ENCODE results near the gene P3H2.
"Not testable (repeated sequence)": the region's sequence is repeated elsewhere in the genome, so short reads cannot be mapped to it uniquely, and the experiment has no call there.

The P3H2 gene

DNA sequence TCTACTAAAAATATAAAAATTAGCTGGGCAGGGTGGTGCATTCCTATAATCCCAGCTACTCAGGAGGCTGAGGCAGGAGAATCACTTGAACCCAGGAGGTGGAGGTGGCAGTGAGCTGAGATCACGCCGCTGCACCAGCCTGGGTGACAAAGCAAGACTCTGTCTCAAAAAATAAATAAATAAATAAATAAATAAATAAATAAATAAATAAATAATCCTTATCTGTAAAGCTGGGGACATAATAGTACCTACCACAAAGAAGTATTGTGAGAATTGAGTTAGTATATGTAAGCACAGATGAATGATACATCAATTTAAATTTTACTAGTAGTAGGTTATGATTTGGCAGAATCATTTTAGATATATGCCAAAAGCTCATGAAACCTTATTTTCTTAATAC lies 41.5 kb downstream of the P3H2 start:
- not testable (repeated sequence) for DNase-seq

DNA sequence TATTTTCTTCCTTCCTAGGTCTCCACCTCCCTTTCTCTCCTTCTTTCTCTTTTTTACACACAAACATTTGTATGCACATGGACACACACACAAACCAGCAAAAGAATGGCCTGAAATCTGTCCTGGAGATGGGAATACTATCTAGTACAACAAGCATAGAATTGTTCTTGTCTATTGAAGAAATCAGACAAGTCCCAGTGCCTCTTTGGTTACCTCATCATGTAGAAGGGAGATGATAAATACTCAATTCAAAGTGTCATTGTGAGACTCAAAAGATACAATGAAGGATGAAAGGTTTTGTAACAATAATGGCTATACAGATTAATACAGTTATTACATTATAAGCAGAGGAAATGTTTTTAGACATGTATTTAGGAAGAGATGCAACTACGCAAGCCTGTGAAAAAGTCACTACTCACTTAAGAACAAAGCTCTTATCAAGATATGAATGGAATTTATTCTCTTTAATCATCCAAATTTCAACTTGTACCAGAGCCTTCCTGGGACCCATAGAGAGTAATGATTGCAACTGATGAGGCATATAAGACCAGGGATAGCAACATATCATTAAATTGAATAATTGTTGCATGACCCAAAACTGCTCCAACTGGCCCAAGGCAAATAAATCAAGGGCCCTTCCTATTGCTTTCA lies 43.2 kb downstream of the P3H2 start:
- no peak for DNase-seq

DNA sequence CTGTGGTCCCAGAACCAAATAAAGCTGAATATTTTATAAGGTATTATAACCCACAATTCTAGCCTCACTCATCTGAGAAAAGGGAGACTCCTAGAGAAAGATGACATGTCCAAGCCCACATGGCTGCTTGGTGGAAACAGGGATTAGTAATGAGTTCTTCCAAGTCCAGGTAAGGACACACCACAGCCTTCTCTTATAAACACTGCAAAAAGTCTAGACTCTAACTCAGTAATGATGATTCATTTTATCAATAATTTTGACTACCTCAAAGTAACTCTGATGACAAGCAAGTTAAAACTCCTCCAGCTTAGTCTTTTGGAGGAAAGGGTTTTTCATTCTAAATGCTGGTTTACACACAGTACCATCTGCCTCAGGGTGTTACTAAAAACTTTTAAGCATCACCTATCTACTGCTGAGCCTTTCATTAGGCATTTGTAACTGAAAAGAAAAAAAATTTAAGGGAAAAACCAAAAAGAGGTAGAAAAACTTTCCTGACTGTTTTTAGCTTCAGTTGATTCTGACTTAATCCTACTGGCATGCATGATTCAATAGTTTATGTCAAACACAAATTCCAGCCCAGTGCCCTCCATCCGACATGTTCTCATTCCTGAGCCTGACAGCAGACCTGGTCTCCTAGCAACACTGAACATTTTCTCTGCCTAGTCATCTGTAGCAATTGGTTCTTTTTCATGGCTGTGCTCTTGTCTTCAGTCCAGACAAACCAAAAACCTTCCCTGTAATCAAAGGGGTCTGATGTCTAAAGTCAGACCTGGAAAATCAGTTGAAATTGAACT lies 43.9 kb downstream of the P3H2 start:
- DNase-seq = no peak

DNA sequence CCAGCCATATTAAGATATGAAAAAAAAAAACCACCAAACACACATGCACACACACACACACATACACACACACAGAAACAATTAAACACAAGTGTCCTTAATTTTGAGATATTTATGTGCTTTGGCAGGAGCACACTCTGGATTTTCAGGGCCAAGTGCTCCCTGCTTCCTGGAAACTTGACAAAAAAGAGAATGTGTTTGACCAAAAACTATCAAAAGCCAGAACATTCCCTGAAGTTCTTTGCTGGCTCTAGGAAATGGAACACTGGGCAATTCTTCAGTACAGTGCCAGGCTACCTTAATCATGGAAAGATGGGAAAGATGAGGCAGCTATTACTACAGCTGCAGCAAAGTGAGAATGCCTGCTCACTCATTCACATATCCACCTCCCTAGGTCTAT lies 44.6 kb downstream of the P3H2 start:
- no peak for DNase-seq

DNA sequence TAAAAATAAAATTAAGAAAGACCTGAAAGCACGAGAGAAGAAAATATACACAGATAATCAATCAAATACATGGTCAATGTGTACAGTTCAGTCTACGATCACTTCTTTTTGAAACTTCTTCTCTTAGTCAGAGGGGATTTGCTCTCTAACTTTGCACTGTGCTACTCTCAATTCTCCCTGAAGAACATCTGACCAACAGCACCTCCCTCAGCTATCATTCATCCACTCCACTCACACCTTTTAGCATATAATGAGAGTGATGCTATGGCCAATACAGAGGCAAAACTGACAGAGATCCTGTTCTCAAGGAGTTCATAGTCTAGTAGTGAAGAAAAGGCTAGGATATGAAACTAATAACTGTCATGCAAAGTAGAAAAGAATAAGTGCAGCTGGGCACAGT lies 45.9 kb downstream of the P3H2 start:
- DNase-seq = no peak

- no peak for DNase-seq
Observed at GRCh38 chr3:190073264-190074008, 47.3 kb downstream of the P3H2 start.

GRCh38 chr3:190072856-190073255 lies 47.8 kb downstream of the P3H2 start:
- DNase-seq = no peak

- DNase-seq = not testable (repeated sequence)
Observed at GRCh38 chr3:190071921-190072320, 48.8 kb downstream of the P3H2 start.

DNA sequence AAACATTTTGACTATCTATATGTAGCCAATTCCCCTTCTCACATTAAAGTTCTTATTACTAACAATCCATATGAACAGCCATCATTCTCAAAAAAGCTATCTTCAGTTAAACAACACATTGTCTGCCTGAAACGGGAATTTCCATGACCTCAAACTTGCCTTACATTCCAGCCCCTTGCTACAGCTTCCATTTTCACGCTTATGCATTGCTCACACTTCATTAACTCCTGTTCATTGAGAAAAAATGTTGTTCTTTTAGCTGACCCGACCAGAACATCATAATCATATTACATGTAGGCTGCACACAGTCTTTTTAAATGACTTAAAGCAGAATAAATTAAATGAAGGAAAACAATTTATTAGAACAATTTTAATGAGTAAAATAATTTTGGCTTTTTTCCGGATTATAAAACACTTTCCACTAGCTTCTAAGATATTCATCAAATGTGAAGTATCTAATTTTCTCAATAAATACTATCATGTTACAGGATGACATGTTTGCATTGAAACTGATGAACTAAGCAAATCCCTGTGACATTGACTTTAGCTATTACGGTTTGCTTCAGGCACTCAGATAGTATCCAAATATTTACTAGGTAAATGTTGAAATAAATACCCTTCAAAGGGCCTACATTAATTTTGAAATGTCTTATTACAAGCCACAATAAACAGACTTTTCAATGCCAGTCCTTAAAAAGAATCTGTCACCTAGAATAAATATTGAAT lies 49.9 kb downstream of the P3H2 start:
- no peak for DNase-seq

DNA sequence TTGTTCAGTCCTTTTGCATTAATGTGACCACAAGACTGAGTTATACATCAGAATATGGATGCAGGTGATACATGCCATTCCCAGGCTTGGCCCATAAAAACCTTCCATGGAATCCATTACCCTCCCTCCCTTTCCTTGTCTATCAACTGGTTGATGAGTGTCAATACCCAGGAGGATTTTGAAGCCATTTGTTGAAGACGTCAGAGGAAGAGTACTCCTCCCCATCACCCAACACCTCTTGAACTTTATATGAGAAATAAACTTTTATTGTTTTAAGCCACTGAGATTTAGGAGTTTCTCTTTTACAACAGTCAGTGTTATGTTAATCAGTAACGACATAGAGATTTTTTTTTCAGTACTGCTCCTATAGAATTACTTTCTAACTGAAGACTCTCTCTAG lies 55.5 kb downstream of the P3H2 start:
- no peak for DNase-seq

DNA sequence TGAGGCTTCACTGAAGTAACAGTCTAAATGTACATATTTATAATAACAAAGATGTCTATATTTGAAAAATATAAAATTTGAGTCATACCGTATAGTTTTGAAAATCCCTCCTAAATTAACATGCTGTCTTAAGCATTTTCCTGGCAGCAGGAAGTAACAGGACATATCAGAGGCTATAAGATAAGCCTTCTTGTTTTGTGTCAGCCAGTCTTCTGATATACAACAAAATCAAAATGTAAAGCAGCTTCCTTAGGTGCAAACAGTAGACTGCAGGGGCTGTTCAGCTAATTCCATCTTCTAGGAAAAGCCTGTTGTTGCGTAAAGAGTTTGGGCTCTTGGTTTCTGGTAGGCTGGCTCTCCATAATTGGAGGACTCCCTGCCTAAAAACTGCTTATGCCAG lies 56.0 kb downstream of the P3H2 start:
- no peak for DNase-seq

- no peak for DNase-seq
Observed at GRCh38 chr3:190064112-190064511, 56.6 kb downstream of the P3H2 start.

GRCh38 chr3:190063490-190063889 lies 57.2 kb downstream of the P3H2 start:
- DNase-seq = no peak

DNA sequence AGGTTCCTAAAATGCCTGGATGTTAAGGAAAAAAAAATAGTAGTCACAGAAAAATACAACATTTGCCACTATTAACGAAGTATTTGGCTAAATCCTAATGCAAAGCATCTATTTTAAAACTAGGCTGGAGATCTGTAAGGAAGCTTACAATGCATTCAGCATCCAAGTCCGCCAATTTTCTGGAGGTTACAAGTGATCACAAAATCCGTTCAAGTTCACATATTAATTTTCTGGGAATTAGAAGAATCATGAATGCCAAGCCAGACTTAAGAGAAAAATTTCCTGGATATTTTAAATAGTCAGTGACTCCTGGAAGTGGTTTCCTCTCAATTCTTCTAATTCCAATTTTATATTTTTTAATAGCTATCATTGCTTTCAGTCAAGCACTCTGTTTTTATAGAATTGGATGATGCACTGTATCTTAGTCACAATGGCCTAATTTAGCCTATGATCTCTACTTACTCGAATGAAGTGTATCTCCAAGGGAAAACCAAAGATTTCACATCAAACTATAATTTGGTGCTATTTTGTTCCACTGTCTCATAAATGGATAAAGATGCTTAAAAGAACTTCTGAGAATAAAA lies 60.4 kb downstream of the P3H2 start:
- no peak for DNase-seq

DNA sequence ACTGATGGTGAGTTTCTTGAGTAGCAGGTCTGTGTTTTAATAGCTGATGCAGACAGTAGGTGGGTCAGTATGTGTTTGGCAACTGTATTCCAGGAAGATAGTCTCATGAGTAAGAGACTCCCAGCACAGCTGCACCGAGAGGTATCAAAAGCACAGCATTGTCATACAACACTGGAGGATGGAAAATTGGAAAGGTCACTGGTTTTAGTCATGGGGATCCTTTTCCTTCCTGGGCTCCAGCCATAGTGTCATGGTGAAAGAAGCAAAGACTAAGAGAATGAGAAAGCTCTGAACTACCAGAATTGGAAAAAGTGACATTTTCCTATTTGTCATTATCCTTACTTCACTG lies 61.5 kb downstream of the P3H2 start:
- no peak for DNase-seq

GRCh38 chr3:190058521-190059241 lies 62.0 kb downstream of the P3H2 start:
- DNase-seq = no peak

- DNase-seq = no peak
Observed at GRCh38 chr3:190056742-190057141, 64.0 kb downstream of the P3H2 start.

DNA sequence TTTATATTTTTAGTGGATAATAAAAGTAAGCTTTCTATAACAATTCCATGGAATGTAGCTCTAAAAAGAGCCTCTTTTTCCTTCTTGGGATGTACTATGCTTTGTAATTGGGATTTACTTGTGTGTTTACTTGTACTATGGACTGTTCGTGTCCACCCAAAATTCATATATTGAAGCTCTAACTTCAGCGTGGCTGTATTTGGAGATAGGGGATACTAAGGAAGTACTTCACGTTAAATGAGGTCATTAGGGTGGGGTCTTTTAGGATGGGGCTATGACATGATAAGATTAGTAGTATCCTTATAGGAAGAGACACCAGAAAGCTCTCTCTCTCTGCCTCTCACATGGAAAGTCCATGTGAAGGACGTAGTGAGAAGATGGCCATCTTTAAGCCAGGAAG lies 64.9 kb downstream of the P3H2 start:
- no peak for DNase-seq

DNA sequence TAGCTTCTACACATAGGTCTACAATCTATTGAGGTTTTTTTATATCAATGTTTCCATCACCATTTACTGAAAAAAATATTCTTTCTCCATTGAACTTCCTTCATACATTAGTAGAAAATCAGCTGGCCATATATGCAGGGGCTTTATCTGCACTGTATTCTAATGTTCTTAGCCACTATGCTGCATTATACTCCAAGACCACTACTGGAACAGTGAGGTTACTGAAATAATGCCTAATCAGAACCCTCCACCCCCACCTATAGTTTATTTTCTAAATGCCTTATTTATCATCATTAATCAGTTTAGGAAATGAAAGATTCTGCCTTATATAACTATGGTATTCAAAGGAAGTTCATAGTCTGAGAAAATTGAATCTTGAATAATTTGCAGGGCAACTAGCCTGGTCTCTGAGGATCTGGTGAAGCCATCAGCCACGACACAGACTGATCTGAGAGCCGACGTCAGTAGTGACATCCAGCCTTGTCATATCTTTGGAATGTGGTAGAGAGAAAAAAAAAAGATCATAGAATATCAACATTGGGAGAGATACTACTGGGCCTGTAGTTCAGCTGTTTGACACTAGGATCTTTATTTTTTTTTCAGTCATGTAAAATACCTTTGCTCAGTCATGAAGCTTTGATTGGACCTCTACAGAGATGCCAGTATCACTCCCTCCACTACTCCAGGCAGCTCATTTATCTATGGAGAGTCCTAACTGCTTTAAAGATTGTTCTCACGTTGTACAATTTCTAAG lies 66.6 kb downstream of the P3H2 start:
- no peak for DNase-seq

DNA sequence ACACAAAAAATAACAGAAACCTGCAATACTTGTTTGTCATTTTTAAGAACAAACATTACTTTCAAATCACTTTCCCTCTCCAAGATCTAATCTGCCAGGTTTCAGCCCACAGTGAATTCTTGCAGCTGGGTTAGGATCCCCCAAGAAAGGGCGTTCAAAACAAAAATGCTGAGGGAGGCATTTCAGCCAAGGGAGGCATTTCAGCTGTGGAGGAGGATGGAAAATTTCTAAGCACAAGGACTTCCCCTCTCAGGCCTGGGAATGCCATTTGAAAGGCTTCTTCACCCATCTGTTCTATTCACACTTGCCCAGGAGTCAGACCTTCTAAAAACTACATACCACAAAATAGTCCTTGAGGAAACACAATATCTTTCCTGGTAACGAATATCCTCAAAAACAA lies 69.1 kb downstream of the P3H2 start:
- no peak for DNase-seq

DNA sequence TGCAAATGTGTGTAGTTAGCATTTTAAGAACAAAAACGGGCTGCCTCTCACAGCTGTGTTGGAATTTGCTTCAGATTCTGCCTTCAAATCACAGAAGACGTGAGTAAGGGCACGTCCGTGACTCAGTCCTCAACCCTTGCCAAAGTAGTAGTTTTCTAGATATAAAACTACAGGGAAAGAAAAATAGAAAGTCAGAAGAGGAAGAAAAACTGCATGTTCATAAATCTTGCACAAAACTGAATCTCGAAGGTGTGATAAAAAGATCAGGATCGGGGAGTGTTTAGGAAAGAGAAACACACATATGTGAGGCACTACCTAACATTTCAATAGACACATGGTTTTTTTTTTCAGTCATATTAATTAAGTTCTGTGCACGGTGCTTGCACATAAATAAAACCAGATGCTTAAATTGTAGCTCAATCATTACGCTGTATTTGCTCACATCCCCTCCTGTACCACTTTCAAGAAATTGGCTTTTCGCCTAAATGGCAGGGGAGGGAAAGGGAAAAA lies 71.7 kb downstream of the P3H2 start:
- no peak for DNase-seq
